Heart left ventricle (tissue), 16 donors: ENCODE results near the gene TRAF3. TPM values are rescaled to one million over a fixed set of nuclear protein-coding genes. Genes with fewer than 3 reads are reported as not detected.

Source experiments
- ATAC-seq, 4 donors: fragments of 200-7000 bp; cut with Tn5 transposase; one replicate each; pipeline ENCODE4 v1.9.1; 2020 to 2022; ENCODE audit warnings: moderate library complexity in 4 of 4, mild to moderate bottlenecking in 3 of 4, moderate number of reproducible peaks in 1 of 4
- DNase-seq, 5 donors: peaks; one replicate each; pipeline ENCODE4 v3.0.0-alpha.2; 2020
- H3K27ac ChIP-seq, 12 donors: fragments of 200-600 bp; sonication (generic) in 4 of 12; one replicate each; pipeline versions ENCODE4 v1.5.0 to v1.8.0; 2016 to 2022; ENCODE audit warnings: mild to moderate bottlenecking in 2 of 12
- H3K27me3 ChIP-seq, 9 donors: fragments of 200-600 bp; sonication (generic) in 2 of 9; one replicate each; pipeline versions ENCODE4 v1.5.1 to v1.8.0; 2016 to 2022; ENCODE audit warnings: mild to moderate bottlenecking in 3 of 9
- H3K36me3 ChIP-seq, 9 donors: fragments of 200-600 bp; sonication (generic) in 2 of 9; one replicate each; pipeline versions ENCODE4 v1.5.0 to v1.8.0; 2018 to 2022; ENCODE audit warnings: mild to moderate bottlenecking in 2 of 9
- H3K4me1 ChIP-seq, 12 donors: fragments of 200-600 bp; sonication (generic) in 4 of 12; one replicate each; pipeline versions ENCODE4 v1.5.0 to v1.8.0; 2016 to 2022; ENCODE audit warnings: mild to moderate bottlenecking in 3 of 12
- H3K4me3 ChIP-seq, 12 donors: fragments of 200-600 bp; sonication (generic) in 4 of 12; one replicate each; pipeline versions ENCODE4 v1.5.0 to v1.8.0; 2017 to 2022; ENCODE audit warnings: mild to moderate bottlenecking in 9 of 12, moderate library complexity in 4 of 12
- H3K9me3 ChIP-seq, 12 donors: fragments of 200-600 bp; sonication (generic) in 4 of 12; one replicate each; pipeline versions ENCODE4 v1.5.0 to v1.8.0; 2016 to 2022; ENCODE audit warnings: mild to moderate bottlenecking in 1 of 12
- POLR2A ChIP-seq, 2 donors: fragments of 450-650 bp; IDR thresholded peaks; one replicate each; pipeline ENCODE4 v1.6.1; 2017; ENCODE audit warnings: antibody characterized with exemption in 2 of 2, mild to moderate bottlenecking in 2 of 2, moderate library complexity in 2 of 2
- WGBS, 4 donors: extraction: QIAGEN DNeasy Blood & Tissue Kit in 2 of 4; methylation state at CpG; one replicate each; pipeline versions ENCODE4 v1.1.5 to v1.1.7; 2013 to 2018; 5-methylcytosine and 5-hydroxymethylcytosine counted together
- intact Hi-C, 10 donors: fragments of 100-400 bp; cut with DNase I; formaldehyde crosslinking; loops; one replicate each; pipeline versions ENCODE4 v1.11.1 to v1.14.2; 2022
- polyA plus RNA-seq, 2 donors: library from polyadenylated mRNA; stranded (reverse); fragments of 200-250 nt; gene quantifications; one replicate each; pipeline ENCODE4 v1.2.3, GENCODE V29; 2013
- total RNA-seq, 9 donors: library from RNA; depleted of rRNA in 2 of 9; stranded (reverse); fragments of >200 nt in 2 of 9; fragmentation: NEBNext Ultra II Directional in 3 of 9; extraction: Animal tissue kit (Norgen Biotek cat#: 25700) in 3 of 9; gene quantifications; one replicate each; pipeline versions ENCODE4 v1.1.0 to v1.2.4, GENCODE V29; 2016 to 2023
- TF ChIP-seq, protein P1 (sequence below), 12 donors: fragments of 200-600 bp; sonication (generic) in 4 of 12; IDR thresholded peaks; one replicate each; pipeline versions ENCODE4 v1.5.0 to v1.8.0; 2018 to 2022; ENCODE audit warnings: antibody characterized with exemption in 12 of 12, mild to moderate bottlenecking in 5 of 12
- donor health status: ischemic (EF 13 %, LVEDD 7.1; RV severe dilation, severe dysfunction).
- donor health status: healthy with polysubstance abuse.
- donor health status: DM: no; HTN: yes; CAD: no.
- donor health status: DM: no; HTN: no; CAD: no.
- donor health status: ischemic (EF 25% LVEDD 6.9; RV normal size, moderate dysfunction).
- donor health status: ischemic (EF 25% LVEDD 5.7; RV mildly dilated, moderate dysfunction).
- donor health status: healthy.
- donor health status: DM: yes; HTN: yes; CAD: no.
- donor health status: ischemic (EF 35%, LVEDD 5.7; RV mildly dilated, moderate dysfunction).
- donor health status: nonischemic (EF 11% LVEDD 7.7; RV severe dilation, severe dysfunction).
- donor health status: DM: yes; HTN: yes; CAD: no.
- donor health status: PGD.
- donor health status: ischemic (EF 29% LVEDD 5.4; RV normal size, mild dysfunction).
- donor health status: nonischemic (EF 23%, LVEDD 6.1; RV moderate dilation, normal function).

The TRAF3 gene
- total and polyA plus RNA-seq, 11 donors = 1.6 to 20.6 (median 10.6) TPM

GRCh38 chr14:102733326-102733725, 43.9 kb upstream of the TRAF3 start:
- Histone ChIP-seq H3K4me1 (no peaks in the 10 kb centered on the region), H3K36me3 (peaks cover 0 to 33% (median 9%) of the 10 kb centered on the region in 9 donors), H3K4me3 (no peak overlapping the region), H3K27me3 (no peaks in the 10 kb centered on the region), H3K9me3 (no peaks in the 10 kb centered on the region), H3K27ac (no peak overlapping the region)
- no peak for TF ChIP-seq POLR2A (IDR thresholded peaks at IDR 0.05)
- TF ChIP-seq, protein P1, sequence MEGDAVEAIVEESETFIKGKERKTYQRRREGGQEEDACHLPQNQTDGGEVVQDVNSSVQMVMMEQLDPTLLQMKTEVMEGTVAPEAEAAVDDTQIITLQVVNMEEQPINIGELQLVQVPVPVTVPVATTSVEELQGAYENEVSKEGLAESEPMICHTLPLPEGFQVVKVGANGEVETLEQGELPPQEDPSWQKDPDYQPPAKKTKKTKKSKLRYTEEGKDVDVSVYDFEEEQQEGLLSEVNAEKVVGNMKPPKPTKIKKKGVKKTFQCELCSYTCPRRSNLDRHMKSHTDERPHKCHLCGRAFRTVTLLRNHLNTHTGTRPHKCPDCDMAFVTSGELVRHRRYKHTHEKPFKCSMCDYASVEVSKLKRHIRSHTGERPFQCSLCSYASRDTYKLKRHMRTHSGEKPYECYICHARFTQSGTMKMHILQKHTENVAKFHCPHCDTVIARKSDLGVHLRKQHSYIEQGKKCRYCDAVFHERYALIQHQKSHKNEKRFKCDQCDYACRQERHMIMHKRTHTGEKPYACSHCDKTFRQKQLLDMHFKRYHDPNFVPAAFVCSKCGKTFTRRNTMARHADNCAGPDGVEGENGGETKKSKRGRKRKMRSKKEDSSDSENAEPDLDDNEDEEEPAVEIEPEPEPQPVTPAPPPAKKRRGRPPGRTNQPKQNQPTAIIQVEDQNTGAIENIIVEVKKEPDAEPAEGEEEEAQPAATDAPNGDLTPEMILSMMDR (IDR thresholded peaks at IDR 0.05) = no peak
- 87 to 89% (median 88%) methylated on average over 11 of the region's 11 CpGs for WGBS, 4 donors
- DNase-seq (no peak), ATAC-seq (no peak)
- intact Hi-C loops = no loop called here

GRCh38 chr14:102734436-102734835, 42.8 kb upstream of the TRAF3 start:
- Histone ChIP-seq H3K27ac (no peak overlapping the region), H3K4me3 (no peak overlapping the region), H3K36me3 (peaks cover 0 to 24% (median 5%) of the 10 kb centered on the region in 9 donors), H3K9me3 (no peaks in the 10 kb centered on the region), H3K4me1 (no peaks in the 10 kb centered on the region), H3K27me3 (no peaks in the 10 kb centered on the region)
- TF ChIP-seq POLR2A (IDR thresholded peaks at IDR 0.05) = no peak
- TF ChIP-seq, protein P1 (IDR thresholded peaks at IDR 0.05) = no peak
- intact Hi-C loops = no loop called here
- WGBS, 4 donors = 95 to 98% (median 96%) methylated on average over 12 of the region's 12 CpGs
- DNase-seq = no peak
- no peak for ATAC-seq

DNA sequence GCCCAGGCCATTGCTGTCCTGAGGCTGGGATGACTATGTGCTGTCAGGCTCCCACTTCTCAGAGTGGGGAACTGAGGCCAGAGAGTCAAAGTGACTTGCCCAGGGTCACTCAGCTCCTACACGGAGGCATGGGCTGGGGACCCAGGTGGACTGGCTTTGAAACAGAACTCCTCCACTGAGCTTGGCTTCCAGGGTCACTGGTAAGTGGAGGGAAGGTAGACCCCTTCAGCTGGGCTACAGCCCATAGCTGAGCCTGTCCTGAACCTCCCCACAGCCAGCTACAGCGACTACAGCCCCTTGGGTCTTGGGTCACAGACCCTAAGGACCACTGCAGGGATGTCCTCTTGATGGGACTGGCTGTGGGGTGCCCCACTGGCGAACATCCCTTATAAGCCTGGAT, 40.3 kb upstream of the TRAF3 start:
- DNase-seq (no peak), ATAC-seq (peak in 1 of 4 donors; percentile 14)
- no peak overlapping the region for H3K27ac ChIP-seq
- H3K4me1 ChIP-seq = no peaks in the 10 kb centered on the region
- peaks cover 0 to 8% (median 0%) of the 10 kb centered on the region in 9 donors for H3K36me3 ChIP-seq
- WGBS, 4 donors = 79 to 96% (median 93%) methylated on average over 2 to 3 of the region's 3 CpGs
- TF ChIP-seq, protein P1 (IDR thresholded peaks at IDR 0.05) = no peak
- TF ChIP-seq POLR2A (IDR thresholded peaks at IDR 0.05) = no peak
- peaks cover 0 to 17% (median 10%) of the 10 kb centered on the region in 12 donors for H3K9me3 ChIP-seq
- intact Hi-C loops = loop anchor here in 1 of 10 donors (5.0 kb wide), 1 partner anchor 1420 kb away; no protein-coding TSS in a partner anchor
- H3K4me3 ChIP-seq = no peak overlapping the region
- H3K27me3 ChIP-seq = no peaks in the 10 kb centered on the region

GRCh38 chr14:102737402-102738372, 39.6 kb upstream of the TRAF3 start:
- DNase-seq (no peak), ATAC-seq (peak in 1 of 4 donors; percentile 21)
- Histone ChIP-seq H3K9me3 (peaks cover 0 to 23% (median 15%) of the 10 kb centered on the region in 12 donors), H3K36me3 (peaks cover 0 to 8% (median 0%) of the 10 kb centered on the region in 9 donors), H3K27ac (no peak overlapping the region), H3K4me1 (no peaks in the 10 kb centered on the region), H3K4me3 (no peak overlapping the region), H3K27me3 (no peaks in the 10 kb centered on the region)
- no peak for TF ChIP-seq POLR2A (IDR thresholded peaks at IDR 0.05)
- TF ChIP-seq, protein P1 (IDR thresholded peaks at IDR 0.05) = no peak
- intact Hi-C loops = loop anchor here in 1 of 10 donors (5.0 kb wide), 1 partner anchor 1420 kb away; no protein-coding TSS in a partner anchor
- WGBS, 4 donors = 95 to 96% (median 95%) methylated on average over 15 to 18 of the region's 18 CpGs
